ENCODE measurements around the gene RYR1.
A peak's percentile ranks its signal among the peaks of the same experiment; 100 is the strongest.
"Not testable (repeated sequence)": the region's sequence is repeated elsewhere in the genome, so short reads cannot be mapped to it uniquely, and the experiment has no call there.

The RYR1 gene

DNA sequence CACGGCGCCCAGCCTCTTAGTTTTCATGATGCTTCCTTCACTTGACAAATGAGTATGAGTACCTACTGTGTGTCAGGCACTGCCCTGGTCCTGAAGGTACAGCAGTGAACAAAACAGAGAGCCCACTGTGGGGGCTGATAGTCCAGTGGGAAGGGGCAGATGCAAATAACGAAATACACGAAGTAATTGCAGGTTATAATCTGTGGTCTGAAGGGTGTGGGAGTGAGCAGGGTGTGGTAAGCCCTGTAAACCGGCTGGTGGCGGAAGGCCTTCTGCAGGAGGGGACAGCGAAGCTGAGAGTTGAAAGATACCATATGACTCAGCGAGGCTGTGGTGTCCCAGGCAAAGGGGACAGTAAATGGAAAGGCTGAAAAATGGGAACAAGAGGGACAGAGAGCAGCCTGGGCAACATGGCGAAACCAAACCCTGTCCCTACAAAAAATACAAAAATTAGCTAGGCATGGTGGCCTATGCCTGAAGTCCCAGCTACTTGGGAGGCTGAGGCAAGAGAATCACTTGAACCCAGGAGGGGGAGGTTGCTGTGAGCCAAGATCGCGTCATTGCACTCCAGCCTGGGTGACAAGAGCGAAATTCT is 123.8 kb downstream of the RYR1 start:
- no peaks in the 10 kb centered on the region for H3K79me2 ChIP-seq (ENCODE audit: control insufficient read depth, low read length)
- no peaks in the 10 kb centered on the region for H4K20me1 ChIP-seq (ENCODE audit: control insufficient read depth, insufficient read depth, low read depth, low read length)
- no peaks in the 10 kb centered on the region for H3K27me3 ChIP-seq (ENCODE audit: control insufficient read depth, low read length)
- H3F3A ChIP-seq (ENCODE audit: control insufficient read depth, insufficient read depth) = peaks cover 13% of the 10 kb centered on the region
- no peaks in the 10 kb centered on the region for H3K36me3 ChIP-seq (ENCODE audit: control insufficient read depth, low read length)
- H3K4me2 ChIP-seq (ENCODE audit: low read length) = no peak overlapping the region
- H3K4me1 ChIP-seq (ENCODE audit: control insufficient read depth, low read length) = peaks cover 52% of the 10 kb centered on the region
- no peaks in the 10 kb centered on the region for H3K9me2 ChIP-seq (replicated peaks; ENCODE audit: control insufficient read depth, low read length)
- H3K27ac ChIP-seq (ENCODE audit: low read depth, low read length) = no peak overlapping the region
- H3K4me3 ChIP-seq (ENCODE audit: low read length) = no peak overlapping the region
- H3K9me3 ChIP-seq (ENCODE audit: control insufficient read depth, insufficient read depth, low read length) = no peaks in the 10 kb centered on the region
- TF ChIP-seq, protein P1, sequence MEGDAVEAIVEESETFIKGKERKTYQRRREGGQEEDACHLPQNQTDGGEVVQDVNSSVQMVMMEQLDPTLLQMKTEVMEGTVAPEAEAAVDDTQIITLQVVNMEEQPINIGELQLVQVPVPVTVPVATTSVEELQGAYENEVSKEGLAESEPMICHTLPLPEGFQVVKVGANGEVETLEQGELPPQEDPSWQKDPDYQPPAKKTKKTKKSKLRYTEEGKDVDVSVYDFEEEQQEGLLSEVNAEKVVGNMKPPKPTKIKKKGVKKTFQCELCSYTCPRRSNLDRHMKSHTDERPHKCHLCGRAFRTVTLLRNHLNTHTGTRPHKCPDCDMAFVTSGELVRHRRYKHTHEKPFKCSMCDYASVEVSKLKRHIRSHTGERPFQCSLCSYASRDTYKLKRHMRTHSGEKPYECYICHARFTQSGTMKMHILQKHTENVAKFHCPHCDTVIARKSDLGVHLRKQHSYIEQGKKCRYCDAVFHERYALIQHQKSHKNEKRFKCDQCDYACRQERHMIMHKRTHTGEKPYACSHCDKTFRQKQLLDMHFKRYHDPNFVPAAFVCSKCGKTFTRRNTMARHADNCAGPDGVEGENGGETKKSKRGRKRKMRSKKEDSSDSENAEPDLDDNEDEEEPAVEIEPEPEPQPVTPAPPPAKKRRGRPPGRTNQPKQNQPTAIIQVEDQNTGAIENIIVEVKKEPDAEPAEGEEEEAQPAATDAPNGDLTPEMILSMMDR (IDR thresholded peaks at IDR 0.05; ENCODE audit: low read depth, low read length, poor library complexity, severe bottlenecking) = no peak
- no peak for TF ChIP-seq EZH2phosphoT487 (IDR thresholded peaks at IDR 0.05; ENCODE audit: borderline replicate concordance, low read length)

DNA sequence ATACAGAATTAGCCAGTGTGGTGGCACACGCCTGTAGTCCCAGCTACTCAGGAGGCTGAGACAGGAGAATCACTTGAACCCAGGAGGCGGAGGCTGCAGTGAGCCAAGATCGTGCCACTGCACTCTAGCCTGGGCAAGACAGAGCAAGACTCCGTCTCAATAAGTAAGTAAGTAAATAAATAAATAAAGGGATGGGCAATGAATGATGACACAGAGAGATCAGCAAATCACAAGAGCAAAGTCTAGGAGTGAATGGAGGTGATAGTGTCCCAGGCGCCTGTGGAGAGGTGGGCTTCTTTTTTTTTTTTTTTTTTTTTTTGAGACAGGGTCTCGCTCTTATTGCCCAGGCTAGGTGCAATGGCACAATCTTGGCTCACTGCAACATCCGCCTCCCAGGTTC is 125.4 kb downstream of the RYR1 start:
- peaks cover 13% of the 10 kb centered on the region for H3F3A ChIP-seq (ENCODE audit: control insufficient read depth, insufficient read depth)
- not testable (repeated sequence) for H3K9me3 ChIP-seq (ENCODE audit: control insufficient read depth, insufficient read depth, low read length); H3K9me2 ChIP-seq (replicated peaks; ENCODE audit: control insufficient read depth, low read length); H3K4me3 ChIP-seq (ENCODE audit: low read length); H4K20me1 ChIP-seq (ENCODE audit: control insufficient read depth, insufficient read depth, low read depth, low read length); H3K36me3 ChIP-seq (ENCODE audit: control insufficient read depth, low read length); H3K79me2 ChIP-seq (ENCODE audit: control insufficient read depth, low read length); H3K27me3 ChIP-seq (ENCODE audit: control insufficient read depth, low read length)
- peaks cover 52% of the 10 kb centered on the region for H3K4me1 ChIP-seq (ENCODE audit: control insufficient read depth, low read length)
- peak overlapping the region; percentile 75 for H3K27ac ChIP-seq (ENCODE audit: low read depth, low read length)
- peak overlapping the region; percentile 72; the same call in 1 of the 2 replicates for H3K4me2 ChIP-seq (ENCODE audit: low read length)

DNA sequence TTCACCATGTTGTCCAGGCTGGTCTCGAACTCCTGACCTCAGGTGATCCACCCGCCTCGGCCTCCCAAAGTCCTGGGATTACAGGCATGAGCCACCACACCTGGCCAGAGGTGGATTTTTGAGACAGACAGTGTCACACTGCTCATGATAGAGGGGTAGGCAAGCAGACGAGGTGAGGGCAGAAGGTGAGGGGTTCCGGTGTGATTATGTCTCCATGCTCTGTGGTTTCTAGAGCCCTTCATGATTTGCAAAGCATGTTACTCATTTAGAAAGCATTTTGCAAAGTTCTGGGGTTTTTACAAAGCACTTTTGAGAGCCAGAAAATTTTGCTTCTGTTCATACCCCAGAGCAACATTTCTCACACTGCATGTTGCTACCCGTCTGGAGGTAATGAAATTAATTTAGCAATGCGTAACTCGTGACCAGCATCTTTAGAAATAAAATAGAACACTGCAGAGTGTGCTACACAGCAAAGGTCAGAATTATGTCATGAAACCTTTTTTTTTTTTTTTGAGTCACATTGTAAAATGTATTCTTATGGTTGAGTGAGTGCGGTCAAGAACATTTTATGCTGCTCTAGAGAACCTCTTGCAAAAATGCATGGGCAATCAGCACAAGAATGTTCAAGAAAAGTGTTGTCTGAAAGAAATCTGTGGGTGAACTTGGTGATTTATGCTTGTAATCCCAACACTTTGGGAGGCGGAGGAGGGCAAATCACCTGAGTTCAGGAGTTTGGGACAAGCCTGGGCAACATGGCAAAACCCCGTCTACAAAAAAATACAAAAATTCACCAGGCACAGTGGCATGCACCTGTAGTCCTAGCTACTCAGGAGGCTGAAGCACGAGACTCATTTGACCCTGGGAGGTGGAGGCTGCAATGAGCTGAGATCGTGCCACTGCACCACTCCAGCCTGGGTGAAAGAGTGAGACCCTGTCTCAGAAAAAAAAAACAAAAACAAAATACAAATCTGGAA is 126.2 kb downstream of the RYR1 start:
- Histone ChIP-seq H3F3A (ENCODE audit: control insufficient read depth, insufficient read depth) (peaks cover 13% of the 10 kb centered on the region), H3K27ac (ENCODE audit: low read depth, low read length) (peak overlapping the region; percentile 75), H3K9me3 (ENCODE audit: control insufficient read depth, insufficient read depth, low read length) (no peaks in the 10 kb centered on the region), H3K4me2 (ENCODE audit: low read length) (peak overlapping the region; percentile 72), H4K20me1 (ENCODE audit: control insufficient read depth, insufficient read depth, low read depth, low read length) (no peaks in the 10 kb centered on the region), H3K4me3 (ENCODE audit: low read length) (peak overlapping the region; percentile 51), H3K36me3 (ENCODE audit: control insufficient read depth, low read length) (no peaks in the 10 kb centered on the region), H3K9me2 (replicated peaks; ENCODE audit: control insufficient read depth, low read length) (no peaks in the 10 kb centered on the region), H3K4me1 (ENCODE audit: control insufficient read depth, low read length) (peaks cover 49% of the 10 kb centered on the region), H3K79me2 (ENCODE audit: control insufficient read depth, low read length) (no peaks in the 10 kb centered on the region), H3K27me3 (ENCODE audit: control insufficient read depth, low read length) (peaks cover 2% of the 10 kb centered on the region)
- TF ChIP-seq, protein P1 (IDR thresholded peaks at IDR 0.05; ENCODE audit: low read depth, low read length, poor library complexity, severe bottlenecking) = no peak
- no peak for TF ChIP-seq EZH2phosphoT487 (IDR thresholded peaks at IDR 0.05; ENCODE audit: borderline replicate concordance, low read length)
